Ishikawa (cell line): Measurements from ENCODE around the gene ATP5MC2.

Source experiments
- CEBPB ChIP-seq: IDR thresholded peaks from 2 replicates; pipeline ENCODE4 v1.6.1; 2012
- CREB1 ChIP-seq: IDR thresholded peaks from 2 replicates; pipeline ENCODE4 v1.6.1; 2012; ENCODE audit warnings: low read depth
- EGR1 ChIP-seq: IDR thresholded peaks from 2 replicates; pipeline ENCODE4 v1.6.1; 2012
- EP300 ChIP-seq: IDR thresholded peaks from 2 replicates; pipeline ENCODE4 v1.6.1; 2012; ENCODE audit warnings: borderline replicate concordance
- FOXM1 ChIP-seq: IDR thresholded peaks from 2 replicates; pipeline ENCODE4 v1.6.1; 2012; ENCODE audit warnings: low read depth, borderline replicate concordance
- NFIC ChIP-seq: IDR thresholded peaks from 2 replicates; pipeline ENCODE4 v1.6.1; 2012
- RAD21 ChIP-seq: IDR thresholded peaks from 2 replicates; pipeline ENCODE4 v1.6.1; 2012; ENCODE audit warnings: low read depth
- TAF1 ChIP-seq: IDR thresholded peaks from 2 replicates; pipeline ENCODE4 v1.6.1; 2012; ENCODE audit warnings: low read depth, mild to moderate bottlenecking
- TCF12 ChIP-seq: IDR thresholded peaks from 2 replicates; pipeline ENCODE4 v1.6.1; 2012; ENCODE audit warnings: low read depth
- TEAD4 ChIP-seq: IDR thresholded peaks from 2 replicates; pipeline ENCODE4 v1.6.1; 2012
- YY1 ChIP-seq: IDR thresholded peaks from 2 replicates; pipeline ENCODE4 v1.6.1; 2012; ENCODE audit warnings: low read depth
- ZBTB7A ChIP-seq: IDR thresholded peaks from 2 replicates; pipeline ENCODE4 v1.6.1; 2012; ENCODE audit warnings: low read depth
- TF ChIP-seq, protein P1 (sequence below): IDR thresholded peaks from 2 replicates; pipeline ENCODE4 v1.6.1; 2012
- TF ChIP-seq, protein P2 (sequence below): IDR thresholded peaks from 2 replicates; pipeline ENCODE4 v1.6.1; 2012; ENCODE audit warnings: low read depth, mild to moderate bottlenecking
- TF ChIP-seq, protein P3 (sequence below): IDR thresholded peaks from 2 replicates; pipeline ENCODE4 v1.6.1; 2012

The ATP5MC2 gene

DNA sequence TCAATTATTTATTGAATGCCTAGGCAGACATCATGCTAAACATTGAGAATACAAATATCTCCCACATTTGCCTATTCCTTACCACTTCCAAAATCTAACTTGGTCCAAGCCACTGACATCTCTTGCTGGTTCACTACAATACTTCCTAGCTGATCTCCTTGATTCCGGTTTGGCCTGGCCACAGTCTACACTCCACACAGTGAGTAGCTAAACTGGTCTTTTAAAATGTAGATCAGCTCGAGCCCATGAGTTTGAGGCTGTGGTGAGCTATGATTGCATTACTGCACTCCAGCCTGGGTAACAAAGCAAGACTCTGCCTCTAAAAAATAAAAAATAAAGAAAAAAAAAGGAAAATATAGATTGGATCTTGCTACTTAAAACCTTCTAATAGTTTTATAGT is 7.6 kb upstream of the ATP5MC2 start:
- TF ChIP-seq, protein P1, sequence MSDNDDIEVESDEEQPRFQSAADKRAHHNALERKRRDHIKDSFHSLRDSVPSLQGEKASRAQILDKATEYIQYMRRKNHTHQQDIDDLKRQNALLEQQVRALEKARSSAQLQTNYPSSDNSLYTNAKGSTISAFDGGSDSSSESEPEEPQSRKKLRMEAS, result no peak
- no peak for TF ChIP-seq TCF12
- TF ChIP-seq FOXM1, result no peak
- no peak for TF ChIP-seq ZBTB7A
- TF ChIP-seq CREB1, result no peak
- TF ChIP-seq TAF1, result no peak
- no peak for TF ChIP-seq YY1
- no peak for TF ChIP-seq RAD21
- TF ChIP-seq NFIC, result no peak
- TF ChIP-seq, protein P2, sequence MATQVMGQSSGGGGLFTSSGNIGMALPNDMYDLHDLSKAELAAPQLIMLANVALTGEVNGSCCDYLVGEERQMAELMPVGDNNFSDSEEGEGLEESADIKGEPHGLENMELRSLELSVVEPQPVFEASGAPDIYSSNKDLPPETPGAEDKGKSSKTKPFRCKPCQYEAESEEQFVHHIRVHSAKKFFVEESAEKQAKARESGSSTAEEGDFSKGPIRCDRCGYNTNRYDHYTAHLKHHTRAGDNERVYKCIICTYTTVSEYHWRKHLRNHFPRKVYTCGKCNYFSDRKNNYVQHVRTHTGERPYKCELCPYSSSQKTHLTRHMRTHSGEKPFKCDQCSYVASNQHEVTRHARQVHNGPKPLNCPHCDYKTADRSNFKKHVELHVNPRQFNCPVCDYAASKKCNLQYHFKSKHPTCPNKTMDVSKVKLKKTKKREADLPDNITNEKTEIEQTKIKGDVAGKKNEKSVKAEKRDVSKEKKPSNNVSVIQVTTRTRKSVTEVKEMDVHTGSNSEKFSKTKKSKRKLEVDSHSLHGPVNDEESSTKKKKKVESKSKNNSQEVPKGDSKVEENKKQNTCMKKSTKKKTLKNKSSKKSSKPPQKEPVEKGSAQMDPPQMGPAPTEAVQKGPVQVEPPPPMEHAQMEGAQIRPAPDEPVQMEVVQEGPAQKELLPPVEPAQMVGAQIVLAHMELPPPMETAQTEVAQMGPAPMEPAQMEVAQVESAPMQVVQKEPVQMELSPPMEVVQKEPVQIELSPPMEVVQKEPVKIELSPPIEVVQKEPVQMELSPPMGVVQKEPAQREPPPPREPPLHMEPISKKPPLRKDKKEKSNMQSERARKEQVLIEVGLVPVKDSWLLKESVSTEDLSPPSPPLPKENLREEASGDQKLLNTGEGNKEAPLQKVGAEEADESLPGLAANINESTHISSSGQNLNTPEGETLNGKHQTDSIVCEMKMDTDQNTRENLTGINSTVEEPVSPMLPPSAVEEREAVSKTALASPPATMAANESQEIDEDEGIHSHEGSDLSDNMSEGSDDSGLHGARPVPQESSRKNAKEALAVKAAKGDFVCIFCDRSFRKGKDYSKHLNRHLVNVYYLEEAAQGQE, result no peak

DNA sequence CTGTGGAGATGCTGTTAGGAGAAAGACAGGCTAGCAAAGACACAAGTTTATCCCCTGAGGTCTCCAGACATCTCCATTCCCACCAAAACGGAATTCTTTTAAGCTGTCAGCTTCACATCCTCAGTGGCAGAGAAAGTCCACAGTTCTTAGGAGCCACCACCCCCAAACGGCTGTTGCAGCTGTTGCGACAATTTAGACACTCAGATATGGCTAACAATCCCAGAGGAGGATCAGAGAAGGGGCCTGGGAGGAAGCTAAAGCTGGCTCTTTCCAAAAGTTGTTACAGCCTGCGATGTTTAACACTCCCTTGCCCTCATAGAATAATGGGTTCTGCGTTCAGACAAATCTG is 1.9 kb upstream of the ATP5MC2 start:
- no peak for TF ChIP-seq RAD21

DNA sequence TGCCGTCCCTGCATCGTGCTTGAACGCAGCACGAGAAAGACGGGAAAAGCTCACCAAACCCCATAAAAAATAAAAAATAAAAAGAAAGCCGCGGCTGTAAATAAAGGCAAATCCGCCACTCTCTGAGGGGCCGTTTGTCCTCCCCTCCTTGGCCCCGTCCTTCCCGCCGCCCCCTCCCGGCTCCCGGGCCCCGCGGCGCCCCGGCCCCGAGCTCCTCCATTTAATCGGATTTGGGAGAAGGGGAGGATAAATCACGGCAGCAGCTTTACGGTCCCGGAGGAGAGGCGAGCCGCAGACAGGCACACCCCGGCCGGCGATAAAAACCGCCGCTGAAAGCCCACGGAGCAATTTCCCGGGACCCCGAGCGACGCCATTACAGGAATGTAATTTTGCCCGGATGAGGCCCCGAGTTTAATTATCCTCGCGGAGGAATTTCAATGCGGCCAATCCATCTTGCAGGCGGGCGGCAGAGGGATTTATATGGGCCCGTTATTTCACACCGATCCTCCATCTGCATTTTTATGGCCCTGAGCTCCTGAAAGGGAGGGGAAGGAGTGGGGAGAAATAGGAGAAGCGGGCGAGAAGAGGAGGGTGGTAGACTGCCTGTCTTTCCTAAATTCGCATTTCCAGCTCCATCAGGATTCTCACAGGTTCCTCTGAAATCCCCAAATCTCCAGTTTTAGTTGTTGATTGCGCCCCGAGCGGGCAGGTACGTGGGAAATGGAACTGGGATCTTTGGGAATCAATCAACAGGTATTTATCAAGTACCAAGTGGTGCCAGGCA is 1.3 kb upstream of the ATP5MC2 start:
- TF ChIP-seq, protein P3, sequence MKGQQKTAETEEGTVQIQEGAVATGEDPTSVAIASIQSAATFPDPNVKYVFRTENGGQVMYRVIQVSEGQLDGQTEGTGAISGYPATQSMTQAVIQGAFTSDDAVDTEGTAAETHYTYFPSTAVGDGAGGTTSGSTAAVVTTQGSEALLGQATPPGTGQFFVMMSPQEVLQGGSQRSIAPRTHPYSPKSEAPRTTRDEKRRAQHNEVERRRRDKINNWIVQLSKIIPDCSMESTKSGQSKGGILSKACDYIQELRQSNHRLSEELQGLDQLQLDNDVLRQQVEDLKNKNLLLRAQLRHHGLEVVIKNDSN, result no peak
- TF ChIP-seq ZBTB7A (no peak), FOXM1 (no peak), TCF12 (no peak), NFIC (no peak), CREB1 (no peak), YY1 (no peak), TEAD4 (no peak), EGR1 (no peak), TAF1 (no peak), RAD21 (no peak), CEBPB (no peak), EP300 (no peak)
- TF ChIP-seq, protein P1, result no peak
- TF ChIP-seq, protein P2, result no peak

DNA sequence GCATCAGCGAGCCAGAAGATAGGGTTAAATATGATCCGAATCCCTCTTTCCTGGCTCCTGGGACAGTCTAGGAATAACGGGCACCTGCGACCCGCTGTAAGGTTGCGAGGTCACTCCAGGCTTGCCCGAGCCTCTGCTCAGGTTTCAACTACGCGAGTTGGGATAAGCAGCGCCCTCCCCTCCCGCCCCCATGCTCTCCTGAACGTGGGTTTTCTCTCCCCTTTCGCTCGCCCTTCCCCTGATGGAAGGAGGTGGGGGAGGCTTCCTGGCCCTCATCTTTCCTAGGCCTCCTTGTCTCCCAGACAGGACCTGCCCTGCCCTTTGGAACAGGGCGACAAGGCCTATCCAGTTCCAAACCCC is 753 bp upstream of the ATP5MC2 start:
- no peak for TF ChIP-seq ZBTB7A
- TF ChIP-seq TEAD4, result no peak
- TF ChIP-seq RAD21, result no peak
- no peak for TF ChIP-seq NFIC
- TF ChIP-seq FOXM1, result no peak
- TF ChIP-seq, protein P2, result no peak

DNA sequence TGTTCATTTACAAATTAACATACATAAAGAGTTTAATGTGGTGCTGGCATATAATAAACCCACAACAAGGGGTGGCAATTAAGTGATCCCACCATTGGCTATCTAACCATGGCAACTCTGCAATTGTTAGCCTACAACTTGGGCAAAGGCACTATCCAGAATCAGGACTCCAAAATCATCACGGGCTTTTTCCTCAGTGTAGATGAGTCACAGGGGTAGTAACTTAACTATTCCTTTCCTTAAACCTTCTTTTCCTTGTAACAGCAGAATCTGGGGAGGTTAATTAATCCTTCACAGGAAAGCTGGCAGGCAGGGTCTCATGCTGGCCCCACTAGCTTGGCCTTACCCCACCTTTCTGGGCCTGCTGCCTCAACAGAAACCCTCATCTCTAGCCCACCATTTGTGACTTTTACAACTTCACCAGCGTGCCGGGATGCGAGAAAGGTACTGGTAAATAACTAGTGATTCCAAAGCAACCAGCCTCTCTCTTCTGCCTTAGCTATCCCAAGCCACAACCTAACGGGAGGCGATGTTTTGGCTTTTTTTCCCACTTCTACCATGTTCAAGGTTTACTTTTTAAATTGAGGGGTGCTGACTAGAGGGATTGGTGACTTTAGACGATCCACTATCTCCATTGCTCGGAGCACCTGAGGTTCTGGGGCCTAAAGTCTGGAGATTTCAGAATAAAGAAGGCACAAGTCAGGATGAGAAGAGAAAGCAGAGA is 744 bp downstream of the ATP5MC2 start:
- TF ChIP-seq TCF12 (no peak), YY1 (no peak), CREB1 (no peak), TAF1 (no peak), ZBTB7A (no peak), EGR1 (no peak), EP300 (no peak), RAD21 (no peak), FOXM1 (no peak)
- TF ChIP-seq, protein P3, result no peak
- TF ChIP-seq, protein P2, result no peak
- TF ChIP-seq, protein P1, result no peak
